GM21717 (cell line): ENCODE results near the gene ARHGAP26.

ENCODE experiments used
- ATAC-seq: cut with Tn5 transposase; IDR thresholded peaks from one replicate; pipeline ENCODE4 v1.9.1; 2021; ENCODE audit warnings: mild to moderate bottlenecking, moderate library complexity; ENCODE audit not compliant: unreplicated experiment

Gene ARHGAP26

DNA sequence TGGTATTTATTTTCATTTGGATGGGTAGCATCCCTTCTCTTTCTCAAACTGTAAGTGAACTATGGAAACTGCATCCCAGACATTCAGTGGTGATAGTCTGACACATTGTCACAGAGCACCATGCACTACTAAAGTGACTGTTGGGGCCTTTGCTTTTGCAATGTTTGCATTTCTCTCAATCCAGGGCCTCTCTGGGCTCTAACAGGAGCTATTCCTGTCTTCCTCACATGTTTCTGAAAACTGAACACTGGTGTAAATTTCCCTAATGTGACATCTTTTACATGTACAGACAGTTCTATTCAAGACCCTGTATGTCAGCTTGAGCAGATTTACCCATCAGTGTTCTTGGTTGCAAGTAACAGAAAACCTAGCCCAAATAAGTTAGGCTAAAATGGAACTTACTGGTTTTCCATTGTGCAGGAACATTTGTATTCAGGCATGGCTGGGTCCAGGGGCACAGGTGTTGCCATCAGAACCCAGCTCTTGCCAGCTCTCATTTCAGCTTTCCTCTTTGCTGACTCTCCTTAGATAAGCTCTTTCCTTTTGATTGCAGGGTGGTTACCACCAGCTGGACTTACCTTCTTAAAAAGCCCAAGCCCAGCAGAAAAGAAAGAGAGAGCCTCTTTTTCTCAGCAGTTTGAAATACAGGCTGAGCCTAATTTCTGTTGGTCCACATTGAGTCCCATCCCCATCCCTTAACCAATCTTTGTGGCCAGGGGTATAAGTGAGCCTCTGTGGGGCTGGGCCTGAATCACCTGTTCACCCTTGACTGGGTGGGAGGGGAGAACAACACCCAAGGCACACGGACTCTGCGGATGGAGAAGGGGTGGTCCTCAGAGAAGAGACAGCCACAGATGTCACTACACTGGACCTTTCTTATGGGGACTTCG lies 399.0 kb downstream of the ARHGAP26 start:
- no peak for ATAC-seq

DNA sequence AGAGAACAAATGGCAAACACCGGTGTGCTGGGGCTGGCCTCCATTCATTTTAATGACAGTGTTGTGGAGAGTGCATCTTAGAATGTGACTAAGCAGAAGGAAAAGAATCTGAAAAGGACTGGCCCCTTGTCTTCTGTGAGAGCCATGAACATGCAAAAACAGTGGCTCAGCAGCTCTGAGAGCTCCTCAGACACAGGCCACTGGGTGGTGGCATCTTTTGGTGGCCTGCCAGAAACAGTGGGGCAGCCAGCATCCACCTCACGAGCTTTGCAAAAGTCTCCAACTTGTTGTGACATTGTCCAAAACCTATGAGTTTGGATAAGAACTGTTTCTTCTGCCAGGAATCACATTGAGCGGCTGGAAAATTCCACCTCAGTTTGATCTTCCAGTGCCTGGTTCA lies 399.9 kb downstream of the ARHGAP26 start:
- ATAC-seq, result no peak

DNA sequence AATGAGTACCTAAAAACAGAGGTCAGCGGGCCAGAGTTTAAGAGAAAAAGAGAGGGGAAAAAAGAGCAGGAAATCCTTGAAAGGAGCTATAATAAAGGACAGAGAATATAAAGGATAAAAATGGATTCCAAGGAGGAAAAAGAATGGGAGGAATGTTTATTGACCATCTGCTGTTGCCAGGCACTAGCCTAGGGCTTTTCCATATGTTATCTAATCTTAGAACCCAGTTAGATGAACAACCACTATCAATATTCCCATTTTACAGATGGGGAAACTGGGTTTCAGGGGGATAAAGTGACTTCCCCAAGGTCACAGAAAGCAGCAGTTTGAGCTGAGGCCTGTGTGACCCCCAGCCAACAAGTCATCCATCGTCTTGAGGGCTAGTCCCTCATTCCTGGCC lies 400.8 kb downstream of the ARHGAP26 start:
- ATAC-seq, result no peak

DNA sequence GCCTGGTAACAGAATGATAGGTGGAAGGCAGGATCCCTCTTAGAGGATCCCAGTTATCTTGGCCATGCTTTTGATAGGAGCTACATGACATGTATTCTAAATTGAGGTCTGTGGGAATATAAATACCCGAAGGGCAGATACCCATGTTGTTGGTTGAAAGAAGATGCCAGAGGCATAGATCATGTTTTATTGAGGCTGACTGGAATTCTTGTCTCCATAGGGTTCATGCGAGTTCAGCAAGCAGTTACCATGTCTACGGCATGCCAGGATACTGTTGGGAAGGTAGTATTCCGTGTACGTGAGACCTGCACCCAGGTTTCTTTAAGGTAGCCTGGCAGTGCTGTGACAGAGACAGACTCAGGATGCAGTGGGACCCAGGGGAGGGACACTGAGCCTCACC lies 402.6 kb downstream of the ARHGAP26 start:
- ATAC-seq, result no peak

DNA sequence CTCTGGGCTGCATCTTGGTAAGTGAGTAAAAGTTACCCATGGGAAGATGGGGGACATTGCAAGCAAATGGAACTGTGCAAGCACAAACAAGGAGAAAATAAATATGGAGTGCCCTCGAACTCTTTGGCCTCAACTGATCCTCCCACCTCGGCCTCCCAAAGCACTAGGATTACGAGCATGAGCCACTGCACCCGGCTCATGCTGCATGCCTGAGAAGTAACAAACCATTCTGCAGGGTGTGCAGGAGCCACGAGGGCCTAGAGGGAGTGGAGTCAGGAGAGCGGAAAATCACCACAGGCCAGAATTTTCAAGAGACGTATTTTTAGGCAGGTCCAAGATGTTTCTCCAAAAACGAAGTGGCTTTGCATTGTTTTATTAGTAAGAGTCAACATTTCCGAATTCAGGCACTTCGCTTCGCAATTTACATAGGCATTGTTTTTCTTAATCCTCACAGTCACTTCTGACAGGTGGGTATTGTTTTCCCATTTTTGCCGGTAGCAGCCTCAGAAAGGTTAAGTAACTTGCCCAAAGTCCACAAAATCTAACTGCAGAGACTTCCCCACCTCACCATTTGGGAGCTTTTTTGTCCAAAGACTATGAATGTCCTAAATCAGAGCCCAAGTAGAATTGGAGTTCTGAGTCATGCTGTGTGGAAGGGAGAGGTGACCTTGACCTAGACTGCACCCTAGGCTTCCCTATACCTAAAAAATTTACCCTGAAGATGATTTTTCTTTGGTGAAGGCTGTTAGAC lies 403.1 kb downstream of the ARHGAP26 start:
- ATAC-seq, result no peak

DNA sequence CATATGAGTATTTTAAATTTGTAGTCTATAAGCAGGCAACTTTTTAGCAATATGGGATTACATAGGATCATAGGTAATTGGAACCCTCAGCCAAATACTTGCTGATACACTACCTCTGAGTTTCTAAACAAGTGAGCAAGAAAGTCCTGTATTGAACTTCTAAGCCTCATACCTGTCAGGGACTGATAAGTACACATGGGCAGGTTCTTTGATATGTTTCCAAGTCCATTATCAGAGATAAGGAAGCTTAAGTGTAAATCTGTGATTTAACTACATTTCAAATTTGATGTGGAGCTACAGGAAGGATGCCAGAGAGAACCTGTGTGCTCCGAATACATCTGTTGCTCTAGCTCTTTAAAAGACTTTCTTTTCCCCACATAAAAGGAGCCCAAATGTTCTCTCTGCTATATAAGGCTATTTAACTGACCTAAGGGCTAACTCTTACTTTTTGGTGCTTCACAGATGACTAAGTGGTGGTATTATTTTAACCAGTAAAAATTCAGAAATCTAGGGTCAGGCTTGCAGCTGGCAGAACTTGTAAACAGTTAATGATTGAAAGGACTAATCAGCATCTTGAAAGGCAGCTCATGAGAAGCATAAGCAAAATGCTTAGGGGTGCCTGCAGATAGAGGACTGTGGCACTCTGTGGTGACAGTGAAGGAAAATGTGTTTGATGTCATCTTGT lies 404.7 kb downstream of the ARHGAP26 start:
- peak; percentile 80 for ATAC-seq

DNA sequence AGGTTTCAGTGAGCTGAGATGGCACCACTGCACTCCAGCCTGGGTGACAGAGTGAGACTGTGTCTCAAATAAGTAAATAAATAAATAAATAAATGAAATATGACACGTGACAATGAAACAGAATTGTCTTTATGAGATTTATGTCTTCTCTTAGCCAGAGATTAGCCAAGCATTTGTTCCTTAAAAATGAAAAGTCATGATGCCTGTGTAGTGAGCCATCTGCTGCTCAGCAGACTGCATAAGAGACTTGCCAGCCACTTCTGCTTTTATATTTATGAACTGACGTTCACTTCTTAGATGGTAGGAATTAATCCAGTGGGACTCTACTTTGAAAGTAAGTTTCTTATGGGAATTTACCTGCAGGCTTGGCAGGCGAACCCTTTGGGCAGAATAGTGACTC lies 405.9 kb downstream of the ARHGAP26 start:
- ATAC-seq, result no peak

DNA sequence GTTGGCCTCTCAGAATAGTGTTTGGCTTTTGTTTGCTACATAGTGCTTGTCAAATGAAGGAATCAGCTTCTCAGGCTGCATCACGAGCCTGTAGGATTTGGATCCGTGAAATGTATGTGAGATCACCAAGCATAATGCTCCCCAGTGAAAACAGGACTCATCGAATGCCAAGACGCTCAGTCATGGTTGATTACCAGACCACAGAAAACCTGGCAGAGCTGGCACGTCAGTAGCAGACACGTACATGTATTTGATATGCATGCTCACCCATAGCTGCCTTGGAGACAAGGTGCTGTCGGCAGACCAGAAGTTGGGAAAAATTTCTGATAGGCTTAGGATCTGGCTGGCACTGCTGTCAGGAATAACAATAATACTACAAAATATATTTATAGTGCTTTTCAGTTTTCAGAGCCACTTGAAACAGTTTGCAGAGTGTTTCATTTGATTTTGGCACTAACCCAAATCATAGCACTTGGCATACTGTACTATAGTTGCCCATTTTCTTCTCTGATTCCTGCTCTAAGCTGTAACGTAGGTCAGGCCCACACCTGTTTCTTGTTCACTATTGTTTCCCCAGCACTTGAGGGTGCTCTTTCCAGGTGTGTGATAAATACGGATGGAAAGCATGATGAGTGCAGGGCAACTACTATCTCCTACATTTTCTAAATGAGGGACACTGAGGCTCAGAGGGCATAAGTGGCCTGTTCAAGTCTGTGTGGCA lies 407.2 kb downstream of the ARHGAP26 start:
- ATAC-seq, result no peak

DNA sequence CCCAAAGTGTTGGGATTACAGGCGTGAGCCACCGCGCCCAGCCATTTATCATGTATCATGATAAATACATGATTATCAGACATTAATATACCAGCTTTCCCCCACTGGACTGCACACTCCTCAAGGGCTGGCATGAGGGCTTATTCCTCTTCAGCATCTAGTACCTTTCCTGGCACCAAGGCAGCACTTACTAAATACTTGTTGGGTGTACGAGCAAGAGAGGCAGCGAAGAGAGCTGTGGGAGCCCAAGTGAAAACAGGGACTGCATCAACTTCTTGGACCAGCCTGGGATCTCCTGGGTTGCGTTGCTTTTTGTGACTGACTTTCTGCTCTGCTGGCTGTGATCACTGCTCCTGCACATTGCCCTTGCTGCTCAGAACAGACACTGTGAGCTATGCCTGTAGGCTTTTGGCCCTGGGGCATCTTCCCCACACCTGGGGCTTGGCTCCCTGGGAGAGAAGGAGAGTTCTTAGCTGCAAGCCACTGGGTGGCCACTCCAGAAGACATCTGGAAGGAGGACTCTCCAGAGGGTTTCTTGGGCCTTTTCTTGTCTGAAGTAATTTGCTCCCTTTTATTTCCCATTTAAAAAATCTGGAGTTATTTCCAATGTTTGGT lies 409.1 kb downstream of the ARHGAP26 start:
- no peak for ATAC-seq

DNA sequence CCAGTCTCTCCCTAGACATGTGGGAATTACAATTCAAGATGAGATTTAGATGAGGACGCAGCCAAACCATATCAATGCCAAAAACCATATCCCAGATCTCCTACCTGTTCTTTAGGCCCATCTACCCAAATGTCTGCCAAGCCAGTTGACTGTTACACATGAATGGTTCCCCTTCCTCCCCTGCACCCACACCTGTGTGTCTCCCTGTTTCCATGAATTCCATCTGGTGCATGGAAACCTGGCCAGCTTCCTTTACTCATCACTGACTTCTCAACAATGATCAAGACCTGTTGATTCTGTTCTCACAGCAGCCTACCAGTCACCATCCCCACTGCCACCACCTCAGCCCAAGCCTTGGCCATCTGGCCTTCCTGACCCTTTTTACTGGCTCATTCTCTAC lies 410.6 kb downstream of the ARHGAP26 start:
- no peak for ATAC-seq

DNA sequence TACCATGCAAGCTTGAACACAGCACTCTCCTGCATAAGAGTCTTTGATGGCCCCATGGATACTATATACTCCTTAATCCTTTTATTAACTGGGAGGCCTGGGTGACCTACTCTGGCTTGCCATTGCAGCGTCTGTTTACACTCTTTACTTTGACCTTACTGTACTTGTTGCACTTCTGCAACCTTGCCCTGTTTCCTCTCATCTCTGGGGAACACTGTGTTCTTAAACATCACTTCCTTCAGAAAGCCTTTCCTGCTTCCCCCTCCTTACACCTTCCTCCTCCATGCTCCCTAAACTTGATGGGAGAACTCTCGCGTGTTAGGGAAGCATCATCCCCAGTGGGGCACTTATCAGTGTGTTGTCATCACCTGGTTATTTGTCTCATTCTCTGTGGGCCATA lies 411.0 kb downstream of the ARHGAP26 start:
- no peak for ATAC-seq

DNA sequence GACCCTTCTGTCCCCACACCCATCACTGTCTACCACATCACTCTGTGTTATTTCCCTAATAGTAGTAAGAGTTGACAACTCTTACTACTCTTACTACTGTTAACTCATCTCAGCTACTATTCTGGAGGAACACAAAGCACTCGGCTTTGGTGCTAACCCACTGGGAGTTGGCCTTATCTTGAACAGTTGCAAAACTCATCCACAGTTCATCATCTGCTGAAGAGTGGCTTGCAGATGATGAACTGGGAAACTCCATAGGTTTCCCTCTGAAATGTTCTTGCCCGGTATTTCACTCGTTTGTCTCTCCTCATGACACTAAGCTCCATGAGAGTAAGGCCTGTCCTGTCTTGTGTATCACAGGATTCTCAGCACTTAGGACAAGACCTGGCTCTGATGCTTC lies 411.9 kb downstream of the ARHGAP26 start:
- ATAC-seq, result no peak

DNA sequence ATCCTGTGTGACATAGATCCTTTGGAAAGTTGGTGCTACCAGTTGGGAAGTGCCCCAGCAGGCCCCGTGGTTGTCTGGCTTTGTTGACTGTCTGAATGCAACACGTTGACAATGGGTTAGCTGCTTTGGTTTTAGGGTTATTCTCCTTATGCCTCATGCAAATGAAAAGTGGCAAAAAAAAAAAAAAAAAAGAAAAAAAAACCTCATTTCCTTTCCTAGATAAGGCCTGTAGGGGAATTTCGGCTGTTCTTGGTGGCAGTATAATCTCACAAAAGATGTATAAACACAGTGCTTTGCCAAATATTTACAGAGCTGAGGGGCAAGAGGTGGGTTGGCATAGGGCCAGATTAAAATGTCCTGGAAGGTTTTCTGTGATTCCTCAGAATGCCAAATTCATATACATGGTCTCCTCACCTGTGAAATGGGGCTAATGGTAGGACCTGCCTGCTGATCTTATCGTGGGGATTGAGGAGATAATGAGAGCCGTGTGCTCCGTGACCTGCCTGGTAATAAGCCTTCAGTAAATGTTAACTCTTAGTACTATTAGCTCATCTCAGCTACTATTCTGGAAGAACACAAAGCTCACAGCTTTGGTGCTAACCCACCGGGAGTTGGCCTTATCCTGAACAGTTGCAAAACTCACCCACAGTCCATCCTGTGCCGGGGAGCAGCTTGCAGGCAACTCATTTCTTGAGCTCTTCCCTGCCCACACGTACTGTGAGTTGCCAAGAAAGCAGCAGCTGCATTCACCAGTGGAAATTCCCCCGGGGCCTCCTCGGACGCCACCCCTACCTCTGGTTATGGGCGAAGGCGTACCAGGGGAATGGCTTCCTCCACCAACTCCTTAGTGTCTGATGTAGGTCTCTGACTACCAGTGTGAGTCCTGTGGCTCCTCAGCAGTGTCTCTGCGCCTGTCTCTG lies 413.0 kb downstream of the ARHGAP26 start:
- peak; percentile 73 for ATAC-seq

DNA sequence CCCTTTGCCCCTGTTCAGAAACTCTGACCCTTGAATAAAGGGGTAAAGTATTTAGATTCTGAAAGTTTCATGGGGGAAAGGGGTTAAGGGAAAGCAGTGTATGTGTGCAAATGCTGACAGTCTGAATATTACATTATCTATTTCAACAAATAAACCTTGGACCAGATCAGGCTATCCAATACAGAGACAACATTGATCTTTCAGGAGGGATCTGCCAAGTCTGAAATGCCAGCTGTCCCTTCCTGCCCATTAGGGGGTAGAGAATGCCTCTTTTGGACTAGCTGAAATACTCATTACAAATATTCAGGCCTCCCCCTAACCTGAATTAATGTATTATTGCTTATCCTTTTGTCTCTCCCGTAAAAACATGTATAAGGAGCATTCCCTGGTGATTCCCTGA lies 413.8 kb downstream of the ARHGAP26 start:
- no peak for ATAC-seq

DNA sequence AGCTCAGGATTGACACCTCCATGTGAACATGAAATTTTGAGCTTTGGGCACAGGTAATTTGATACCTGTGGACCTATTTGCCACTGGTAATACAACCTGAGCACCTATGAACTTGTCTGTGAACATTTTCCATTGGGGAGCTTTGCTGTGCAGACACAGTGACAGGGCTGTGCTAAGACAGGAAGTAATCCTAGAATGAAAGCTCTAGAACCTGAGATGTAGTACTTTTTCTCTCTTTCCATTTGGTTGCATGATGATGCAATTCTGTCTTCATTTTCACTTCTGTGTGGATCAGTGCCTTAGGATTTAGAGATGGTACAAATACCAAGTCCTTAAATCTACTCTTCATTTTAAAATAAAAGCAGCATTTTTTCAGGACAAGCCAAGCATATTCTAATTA lies 416.4 kb downstream of the ARHGAP26 start:
- peak; percentile 46 for ATAC-seq

DNA sequence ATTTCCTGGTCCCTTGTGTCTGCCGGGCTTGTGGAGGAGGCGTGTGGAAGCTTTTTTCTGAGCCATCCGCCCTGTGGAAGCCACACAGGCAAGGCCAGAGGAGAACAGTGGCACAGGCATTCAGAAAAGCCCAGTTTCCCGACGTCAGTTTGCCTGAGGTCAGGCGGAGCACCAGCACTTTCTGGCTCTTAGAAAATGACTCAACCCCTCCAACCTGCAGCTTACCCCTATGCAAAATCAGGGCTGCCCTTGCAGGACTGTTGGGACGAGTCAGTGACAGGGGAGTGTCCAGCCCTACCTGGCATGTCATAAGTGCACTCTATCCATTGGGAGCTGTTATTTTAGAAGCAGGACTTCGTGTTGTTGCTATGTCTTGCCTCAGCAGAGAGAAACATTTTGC lies 417.3 kb downstream of the ARHGAP26 start:
- no peak for ATAC-seq

DNA sequence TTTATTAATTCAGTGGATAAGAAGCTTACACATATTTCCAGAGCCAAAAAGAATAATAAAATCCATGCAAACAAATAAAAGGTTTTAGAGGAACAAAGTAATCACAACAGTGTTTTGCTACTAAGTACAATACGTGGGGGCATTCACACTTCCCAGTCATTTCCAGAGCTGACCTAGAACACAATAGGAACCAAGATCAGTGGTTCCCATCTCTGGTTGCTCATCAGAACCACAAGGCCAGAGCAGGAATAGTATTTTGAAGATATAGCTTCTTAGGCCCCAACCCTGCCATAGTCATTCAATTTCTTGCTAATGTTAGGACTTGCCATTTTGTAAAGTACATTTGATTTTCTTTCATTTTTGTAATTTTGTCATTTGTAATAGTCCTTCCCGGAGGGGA lies 417.9 kb downstream of the ARHGAP26 start:
- ATAC-seq, result no peak

DNA sequence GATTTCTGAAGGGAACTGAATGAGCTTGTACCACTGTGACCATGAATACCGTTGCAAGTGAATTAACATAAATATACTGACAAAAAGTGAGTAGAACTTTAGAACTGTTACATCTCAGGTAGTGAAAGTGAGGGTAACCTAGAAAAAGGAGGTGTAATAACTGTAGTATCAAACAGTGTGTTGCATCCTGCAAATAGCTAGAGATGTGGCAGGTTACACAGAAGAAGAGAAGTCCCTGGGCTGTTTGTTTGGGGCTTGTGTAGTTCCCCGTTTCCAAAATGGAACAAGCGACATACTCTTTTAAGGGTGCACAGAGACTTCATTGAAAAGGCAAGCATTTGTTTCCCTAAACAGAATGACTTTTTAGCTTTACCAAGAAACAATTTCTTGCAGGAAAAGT lies 418.5 kb downstream of the ARHGAP26 start:
- no peak for ATAC-seq

DNA sequence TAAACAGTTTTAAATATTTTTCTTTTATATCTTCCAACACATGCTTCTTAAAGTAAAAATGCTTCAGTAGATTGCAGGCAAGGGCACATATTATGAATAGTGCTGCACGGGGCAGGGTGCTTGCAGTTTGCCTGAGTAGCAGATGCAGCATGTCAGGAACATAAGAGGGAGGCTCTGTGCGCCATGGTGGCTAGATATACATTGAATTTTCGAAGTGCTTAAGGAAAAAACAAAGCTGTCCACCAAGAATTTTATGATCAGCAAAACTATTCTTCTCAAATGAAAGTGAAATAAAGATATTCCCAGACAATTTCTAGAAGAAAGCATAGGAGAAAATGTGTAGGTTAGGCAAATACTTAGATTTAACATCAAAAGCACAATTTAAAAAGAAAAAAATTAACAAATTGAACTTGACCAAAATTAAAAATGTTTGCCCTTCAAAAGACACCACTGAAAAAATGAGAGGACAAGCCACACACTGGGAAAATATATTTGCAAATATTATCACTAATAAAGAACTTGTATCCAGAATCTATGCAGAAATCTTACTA lies 420.2 kb downstream of the ARHGAP26 start:
- no peak for ATAC-seq
